ENCODE measurements around the gene OR11H6. TPM values are rescaled to one million over a fixed set of nuclear protein-coding genes. Genes with fewer than 3 reads are reported as not detected.

Gene OR11H6
- total RNA-seq, 1 experiment from 2014 or later: not detected

GRCh38 chr14:20179880-20180279, 43.6 kb upstream of the OR11H6 start:
- no peaks in the 10 kb centered on the region for H3K36me3 Mint-ChIP-seq (ENCODE audit: insufficient read depth, unreplicated experiment)
- H3K4me3 Mint-ChIP-seq (ENCODE audit: low read depth, unreplicated experiment): no peak overlapping the region
- H3K4me1 Mint-ChIP-seq (ENCODE audit: low read depth, unreplicated experiment): peaks cover 32% of the 10 kb centered on the region
- no TSS peak for BruUV-seq (replicated peaks)
- no peaks in the 10 kb centered on the region for H3K9me3 Mint-ChIP-seq (ENCODE audit: low read depth, unreplicated experiment)
- no peaks in the 10 kb centered on the region for H3K27me3 Mint-ChIP-seq (ENCODE audit: unreplicated experiment)
- TF ChIP-seq CTCF (IDR thresholded peaks at IDR 0.05; ENCODE audit: unreplicated experiment): no peak
- no peak overlapping the region for H3K27ac Mint-ChIP-seq (ENCODE audit: unreplicated experiment)
- CTCF ChIA-PET: no interaction called here
- no peak for DNase-seq
- intact Hi-C loops (cut with micrococcal nuclease; ENCODE audit: unreplicated experiment): no loop called here

GRCh38 chr14:20180486-20180885, 43.0 kb upstream of the OR11H6 start:
- intact Hi-C loops (cut with micrococcal nuclease; ENCODE audit: unreplicated experiment): no loop called here
- BruUV-seq (replicated peaks): no TSS peak
- Mint-ChIP-seq H3K9me3 (ENCODE audit: low read depth, unreplicated experiment) (no peaks in the 10 kb centered on the region), H3K4me1 (ENCODE audit: low read depth, unreplicated experiment) (peaks cover 32% of the 10 kb centered on the region), H3K27me3 (ENCODE audit: unreplicated experiment) (no peaks in the 10 kb centered on the region), H3K36me3 (ENCODE audit: insufficient read depth, unreplicated experiment) (no peaks in the 10 kb centered on the region), H3K27ac (ENCODE audit: unreplicated experiment) (no peak overlapping the region), H3K4me3 (ENCODE audit: low read depth, unreplicated experiment) (no peak overlapping the region)
- TF ChIP-seq CTCF (IDR thresholded peaks at IDR 0.05; ENCODE audit: unreplicated experiment): no peak
- DNase-seq: no peak
- CTCF ChIA-PET: no interaction called here

GRCh38 chr14:20184181-20184580, 39.3 kb upstream of the OR11H6 start:
- no peak overlapping the region for H3K27ac Mint-ChIP-seq (ENCODE audit: unreplicated experiment)
- no TSS peak for BruUV-seq (replicated peaks)
- no peaks in the 10 kb centered on the region for H3K27me3 Mint-ChIP-seq (ENCODE audit: unreplicated experiment)
- no peaks in the 10 kb centered on the region for H3K36me3 Mint-ChIP-seq (ENCODE audit: insufficient read depth, unreplicated experiment)
- H3K4me3 Mint-ChIP-seq (ENCODE audit: low read depth, unreplicated experiment): no peak overlapping the region
- CTCF ChIA-PET: no interaction called here
- intact Hi-C loops (cut with micrococcal nuclease; ENCODE audit: unreplicated experiment): no loop called here
- peaks cover 10% of the 10 kb centered on the region for H3K4me1 Mint-ChIP-seq (ENCODE audit: low read depth, unreplicated experiment)
- no peak for DNase-seq
- H3K9me3 Mint-ChIP-seq (ENCODE audit: low read depth, unreplicated experiment): peaks cover 3% of the 10 kb centered on the region
- TF ChIP-seq CTCF (IDR thresholded peaks at IDR 0.05; ENCODE audit: unreplicated experiment): no peak

- TF ChIP-seq CTCF (IDR thresholded peaks at IDR 0.05; ENCODE audit: unreplicated experiment): no peak
- CTCF ChIA-PET: no interaction called here
- no peak within 1 kb of the TSS for H3K27ac Mint-ChIP-seq (ENCODE audit: unreplicated experiment)
- intact Hi-C loops (cut with micrococcal nuclease; ENCODE audit: unreplicated experiment): no loop called here
- no peaks in the 10 kb centered on the region for H3K36me3 Mint-ChIP-seq (ENCODE audit: insufficient read depth, unreplicated experiment)
- no TSS peak for BruUV-seq (replicated peaks)
- no peaks in the 10 kb centered on the region for H3K4me1 Mint-ChIP-seq (ENCODE audit: low read depth, unreplicated experiment)
- DNase-seq: no peak
- no peak within 1 kb of the TSS for H3K4me3 Mint-ChIP-seq (ENCODE audit: low read depth, unreplicated experiment)
- no peaks in the 10 kb centered on the region for H3K27me3 Mint-ChIP-seq (ENCODE audit: unreplicated experiment)
- H3K9me3 Mint-ChIP-seq (ENCODE audit: low read depth, unreplicated experiment): peaks cover 3% of the 10 kb centered on the region
Measured at GRCh38 chr14:20190596-20190995, 32.9 kb upstream of the OR11H6 start, which contains the start of gene OR11G2. OR11G2 (plus strand) TSS chr14:20190896; CDS start chr14:20197438, 6,542 bp downstream.

All from Calu3 (cell line).